Fibroblast of peridontal ligament (primary cell): ENCODE measurements around the gene CD4.
A peak's percentile ranks its signal among the peaks of the same experiment; 100 is the strongest.
"Not testable (repeated sequence)": the region's sequence is repeated elsewhere in the genome, so short reads cannot be mapped to it uniquely, and the experiment has no call there.

ENCODE experiments used
- DNase-seq: peaks from one replicate; pipeline ENCODE4 v3.0.0-alpha.2; 2010; ENCODE audit errors: extremely low read depth

Gene CD4

DNA sequence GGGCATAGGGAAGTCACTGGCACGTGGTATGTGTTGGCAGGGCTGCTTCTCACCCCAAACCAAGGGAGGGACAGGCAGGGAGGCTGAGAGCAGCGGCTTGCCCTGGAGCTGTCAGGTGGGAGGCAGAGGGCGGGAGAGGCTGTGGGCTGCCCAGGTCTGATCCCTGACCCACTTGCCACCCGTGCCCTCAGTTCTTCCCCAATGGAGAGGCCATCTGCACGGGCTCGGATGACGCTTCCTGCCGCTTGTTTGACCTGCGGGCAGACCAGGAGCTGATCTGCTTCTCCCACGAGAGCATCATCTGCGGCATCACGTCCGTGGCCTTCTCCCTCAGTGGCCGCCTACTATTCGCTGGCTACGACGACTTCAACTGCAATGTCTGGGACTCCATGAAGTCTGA lies 56.1 kb downstream of the CD4 start:
- no peak for DNase-seq

DNA sequence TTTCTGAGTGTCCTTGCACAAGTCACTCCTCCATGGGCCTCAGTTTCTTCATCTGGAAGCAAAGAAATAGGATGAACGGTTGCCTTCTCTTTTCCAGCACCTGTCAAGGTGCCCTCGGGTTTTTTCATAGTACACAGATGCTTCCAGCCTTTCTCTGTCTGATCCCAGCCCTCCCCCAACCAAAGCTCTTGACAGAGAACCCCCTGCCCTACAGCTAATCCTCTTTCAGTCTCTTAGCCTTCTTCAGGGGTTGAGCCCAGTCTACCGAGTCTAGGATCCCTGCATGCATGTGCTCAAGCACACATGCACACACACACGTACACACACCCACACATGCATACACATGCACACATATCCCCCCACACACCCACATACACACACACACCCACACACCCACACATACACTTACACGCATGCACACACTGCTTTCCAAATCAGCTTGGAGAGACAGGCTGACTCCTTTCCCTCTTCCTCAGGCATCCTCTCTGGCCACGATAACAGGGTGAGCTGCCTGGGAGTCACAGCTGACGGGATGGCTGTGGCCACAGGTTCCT lies 57.1 kb downstream of the CD4 start:
- no peak for DNase-seq

DNA sequence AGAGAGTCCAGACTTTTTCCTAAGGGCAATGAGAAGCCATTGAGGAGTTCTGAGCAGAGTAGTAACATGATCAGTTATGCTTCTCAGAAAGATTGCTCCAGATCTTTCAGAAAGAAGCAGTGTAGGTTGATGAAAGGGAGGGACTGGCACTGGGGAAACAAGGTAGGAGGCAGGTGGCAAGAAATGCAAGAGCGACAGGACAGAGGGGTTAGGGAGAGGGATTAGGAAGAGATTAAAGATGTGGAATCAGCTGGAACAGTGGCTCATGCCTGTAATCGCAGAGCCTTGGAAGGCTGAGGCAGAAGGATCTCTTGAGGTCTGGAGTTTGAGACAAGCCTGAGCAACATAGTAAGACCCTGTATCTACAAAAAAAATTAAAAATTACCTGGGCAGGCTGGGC lies 58.3 kb downstream of the CD4 start:
- DNase-seq, result no peak

DNA sequence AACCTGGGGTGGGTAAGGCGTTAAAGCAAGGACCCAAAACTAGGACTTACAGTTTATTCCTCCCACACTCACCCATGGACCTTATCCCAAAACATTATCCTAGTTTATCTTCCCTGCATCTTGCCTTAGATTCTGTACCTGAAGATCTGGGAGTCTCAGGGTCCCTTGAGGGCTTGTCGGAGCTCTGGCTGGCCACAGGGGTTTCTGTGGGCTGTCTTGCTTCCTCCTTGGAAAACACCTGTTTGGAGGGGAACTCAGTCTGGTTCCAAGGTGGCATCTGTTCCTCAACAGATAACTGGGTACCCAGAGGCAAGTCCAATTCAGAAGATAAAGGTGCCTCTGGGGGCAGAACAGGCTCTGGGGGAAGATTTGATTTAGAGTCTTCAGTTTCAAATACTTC lies 60.1 kb downstream of the CD4 start:
- DNase-seq, result no peak

DNA sequence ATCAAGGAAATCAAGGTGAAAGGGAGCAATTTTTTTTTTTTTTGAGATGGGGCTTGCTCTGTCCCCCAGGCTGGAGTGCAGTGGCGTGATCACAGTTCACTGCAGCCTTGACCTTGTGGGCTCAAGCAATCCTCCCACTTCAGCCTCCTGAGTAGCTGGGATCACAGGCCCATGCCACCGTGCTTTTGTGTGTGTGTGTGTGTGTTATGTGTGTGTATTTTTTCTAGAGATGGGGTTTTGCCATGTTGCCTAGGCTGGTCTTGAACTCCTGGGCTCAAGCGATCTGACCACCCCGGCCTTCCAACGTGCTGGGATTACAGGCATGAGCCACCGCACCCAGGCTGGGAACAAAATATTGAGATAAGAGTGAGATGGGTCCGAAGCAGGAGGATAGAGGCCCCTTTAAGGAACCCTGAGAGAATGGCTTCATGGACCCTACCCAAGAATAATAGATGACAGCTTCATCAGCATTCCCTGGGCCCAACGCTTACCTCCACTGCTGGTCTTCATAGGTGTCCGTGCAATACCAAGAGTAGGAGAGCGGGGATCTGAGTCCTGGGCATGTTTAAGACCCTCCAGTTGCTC lies 60.7 kb downstream of the CD4 start:
- DNase-seq, result no peak

DNA sequence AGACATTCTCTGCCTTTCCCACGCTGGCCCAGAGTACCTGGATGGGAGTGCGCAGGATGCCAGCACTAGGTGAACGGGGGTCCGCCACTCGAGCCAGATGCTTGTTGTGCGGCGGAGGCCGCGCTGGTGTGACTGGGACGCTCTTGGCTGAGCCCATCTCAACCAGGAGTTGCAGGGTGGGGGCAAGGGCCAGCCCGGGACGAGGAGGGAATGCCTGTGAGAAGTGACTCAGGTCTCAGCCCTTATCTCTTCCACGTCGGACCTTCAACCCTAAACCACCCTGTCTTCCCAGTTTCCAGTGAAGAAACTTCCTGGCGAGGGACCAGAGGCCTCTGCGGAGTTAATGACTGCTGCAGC lies 61.4 kb downstream of the CD4 start:
- no peak for DNase-seq

DNA sequence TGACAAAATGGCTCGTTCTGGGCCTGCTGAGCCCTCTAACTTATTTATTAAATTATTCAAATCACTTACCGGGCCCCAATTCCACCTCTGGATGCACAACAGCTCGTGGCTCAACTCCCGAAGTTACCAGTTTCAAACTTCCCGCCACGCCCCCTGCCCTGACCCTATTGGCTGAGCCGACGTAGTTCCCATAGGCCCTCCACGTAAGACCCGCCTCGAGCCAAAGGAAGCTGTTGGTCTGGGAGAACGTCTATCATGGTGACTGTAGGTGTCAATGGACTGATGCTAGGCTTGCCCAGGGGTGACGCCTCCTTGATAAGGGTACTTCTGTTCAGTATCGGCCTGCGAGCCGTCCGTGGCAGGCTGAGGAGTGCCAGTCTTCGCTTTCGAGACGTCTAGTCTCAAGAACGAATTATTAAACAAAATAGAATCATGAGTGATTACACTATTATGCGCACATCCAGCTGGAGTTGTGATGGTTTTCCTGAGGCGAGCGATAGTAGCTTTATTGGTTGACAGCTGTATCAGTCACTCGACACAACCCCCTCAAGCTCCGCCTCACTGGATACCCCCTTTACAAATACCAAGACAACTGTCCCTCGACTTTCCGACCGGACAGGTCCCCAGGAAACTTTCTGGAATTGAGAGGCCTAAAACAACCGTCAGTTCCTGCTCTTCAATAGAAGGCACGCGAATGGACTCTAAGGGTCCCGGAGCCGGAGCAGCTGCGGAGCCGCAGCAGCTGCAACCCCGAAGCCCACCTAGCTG lies 62.0 kb downstream of the CD4 start, which contains the start of gene CDCA3:
Gene CDCA3 (minus strand): TSS at position 134 of the 768 bp plus-strand sequence. CDS start 334 bp downstream, outside the sequence.
- DNase-seq, result peak; percentile 97

DNA sequence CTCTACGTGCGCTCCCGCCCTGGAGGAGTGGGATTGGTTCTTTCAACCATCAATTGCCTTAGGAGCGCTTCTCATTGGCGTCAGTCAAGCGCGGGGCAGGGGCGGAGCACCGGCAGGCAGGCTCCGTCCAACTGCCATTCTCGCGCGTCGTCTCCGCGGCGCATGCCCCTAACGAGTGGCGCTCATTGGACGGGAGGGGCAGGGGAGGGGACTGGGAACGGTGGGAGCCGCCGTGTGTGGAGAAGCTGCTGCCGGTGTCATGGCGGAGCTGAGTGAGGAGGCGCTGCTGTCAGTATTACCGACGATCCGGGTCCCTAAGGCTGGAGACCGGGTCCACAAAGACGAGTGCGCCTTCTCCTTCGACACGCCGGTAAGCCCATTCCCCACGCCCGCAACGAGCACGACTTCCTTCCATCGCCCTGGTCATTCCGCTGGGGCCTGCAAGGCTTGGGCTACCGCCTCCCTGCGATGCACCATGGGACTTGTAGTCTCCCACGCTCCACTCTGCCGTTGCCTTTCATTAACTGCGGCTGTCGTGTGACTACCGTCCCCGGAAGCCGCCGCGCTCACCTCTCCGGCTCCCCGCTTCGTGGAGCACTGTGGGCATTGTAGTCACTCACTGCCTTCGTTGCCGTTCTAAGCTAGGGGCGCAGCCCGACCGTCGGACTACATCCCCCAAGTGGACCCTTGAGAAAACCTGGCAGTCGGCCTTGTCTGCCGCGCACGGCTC lies 62.8 kb downstream of the CD4 start, which contains the start of gene USP5:
Gene USP5 (plus strand): TSS at position 230 of the 730 bp plus-strand sequence. CDS start 30 bp downstream, at position 260.
- peak; percentile 99 for DNase-seq

DNA sequence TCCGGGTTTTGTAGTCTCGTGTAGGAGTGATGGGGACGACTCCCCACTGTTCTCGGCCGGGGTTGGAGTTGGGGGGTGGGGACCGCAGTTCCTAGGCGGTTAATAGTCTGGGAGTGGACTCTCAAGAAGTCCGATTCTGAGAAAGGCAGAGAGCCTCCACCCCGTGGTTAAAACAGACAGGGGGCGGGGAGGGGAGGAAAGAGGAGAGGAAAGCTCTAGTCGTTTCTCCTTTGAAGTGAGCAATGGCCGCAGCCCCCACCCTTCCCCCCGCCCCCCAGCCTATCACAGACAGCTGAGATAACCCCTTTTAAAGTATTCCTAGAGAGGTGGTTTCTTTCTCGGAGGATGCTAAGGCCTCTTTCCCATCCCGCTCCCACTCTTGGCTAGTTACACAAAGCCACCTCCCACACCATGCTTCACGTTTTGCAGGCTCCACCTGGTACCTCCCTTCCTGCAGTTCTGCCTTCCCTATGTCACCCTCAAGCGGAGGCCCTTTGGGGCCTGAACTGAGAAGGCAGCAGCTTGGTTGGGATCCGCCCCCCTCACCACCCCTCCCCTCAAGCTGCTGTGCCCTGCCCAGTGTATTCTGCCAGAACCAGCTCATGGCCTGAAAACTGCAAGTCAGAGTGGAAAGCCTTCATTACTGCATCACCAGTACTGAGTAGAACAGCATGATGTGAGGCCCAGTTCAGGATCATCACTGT lies 63.5 kb downstream of the CD4 start:
- DNase-seq, result peak; percentile 88

DNA sequence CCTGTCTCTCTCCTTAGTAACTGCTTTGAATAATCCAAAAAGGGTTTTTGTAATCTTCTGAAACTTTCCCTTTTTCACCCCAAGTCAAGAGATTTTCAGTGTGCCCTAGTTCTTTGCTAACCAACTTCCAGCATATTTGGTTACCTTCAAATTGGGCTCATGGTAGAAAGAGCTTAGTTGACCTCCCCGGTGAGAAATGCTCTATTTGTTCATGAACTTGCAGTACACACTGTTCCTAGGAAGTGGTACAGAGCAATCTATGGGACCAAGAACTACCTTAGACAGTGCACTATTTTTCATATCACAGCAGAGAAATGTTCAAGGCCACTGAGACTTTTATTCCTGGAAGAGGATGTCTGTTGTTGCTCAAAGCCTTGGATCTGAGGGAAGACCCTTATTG lies 64.3 kb downstream of the CD4 start:
- peak; percentile 7 for DNase-seq

DNA sequence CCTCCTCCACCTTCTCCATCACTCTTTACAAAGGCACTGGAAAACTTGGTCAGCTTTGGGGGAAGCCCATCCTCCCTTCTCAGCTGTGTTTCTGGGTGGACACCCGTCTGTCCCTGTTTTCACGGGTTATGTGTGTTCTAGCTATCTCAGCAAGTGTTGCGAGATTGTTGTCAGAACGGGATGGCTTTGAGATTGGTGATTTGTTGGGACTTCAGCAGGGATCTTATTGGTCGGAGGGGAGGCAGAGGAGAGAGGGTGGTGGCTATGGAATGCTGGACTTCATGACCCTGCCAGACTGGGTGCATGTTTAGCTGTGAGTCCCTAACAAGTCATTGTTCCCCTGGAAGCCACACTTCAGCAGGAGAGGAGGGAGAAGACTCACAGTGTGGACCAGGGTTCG lies 64.7 kb downstream of the CD4 start:
- peak; percentile 3 for DNase-seq

DNA sequence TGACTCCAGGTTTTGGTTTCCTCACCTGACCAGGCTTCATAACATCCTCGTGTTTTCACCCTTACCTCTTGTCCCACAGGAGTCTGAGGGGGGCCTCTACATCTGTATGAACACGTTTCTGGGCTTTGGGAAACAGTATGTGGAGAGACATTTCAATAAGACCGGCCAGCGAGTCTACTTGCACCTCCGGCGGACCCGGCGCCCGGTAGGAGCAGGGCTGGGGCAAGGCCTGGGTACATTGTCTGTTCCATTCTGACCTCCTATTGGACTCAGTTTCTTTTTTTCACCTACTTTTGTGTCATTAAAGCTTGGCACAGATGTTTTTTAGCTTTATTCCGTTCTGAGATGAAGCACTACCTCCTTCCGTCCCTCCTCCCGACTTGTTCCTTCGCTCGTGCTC lies 66.0 kb downstream of the CD4 start:
- DNase-seq, result no peak

DNA sequence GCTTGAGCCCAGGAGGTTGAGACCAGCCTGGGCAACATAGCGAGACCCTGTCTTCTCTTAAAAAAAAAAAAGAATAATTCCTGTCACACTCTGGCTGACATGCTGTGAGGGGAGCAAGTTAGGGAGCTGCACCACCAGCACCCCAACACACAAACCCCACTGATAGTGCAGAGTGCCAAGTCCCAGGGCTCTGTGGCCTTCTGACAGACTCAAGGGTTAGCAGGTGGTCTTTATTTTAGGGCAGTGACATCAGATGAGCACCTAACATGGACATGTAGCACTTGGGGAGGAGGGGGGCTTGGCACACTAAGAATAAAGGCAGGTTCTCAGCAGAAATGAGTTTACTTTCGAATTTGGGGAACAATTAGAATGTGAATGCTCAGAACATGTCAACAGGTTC lies 69.5 kb downstream of the CD4 start:
- DNase-seq, result no peak

DNA sequence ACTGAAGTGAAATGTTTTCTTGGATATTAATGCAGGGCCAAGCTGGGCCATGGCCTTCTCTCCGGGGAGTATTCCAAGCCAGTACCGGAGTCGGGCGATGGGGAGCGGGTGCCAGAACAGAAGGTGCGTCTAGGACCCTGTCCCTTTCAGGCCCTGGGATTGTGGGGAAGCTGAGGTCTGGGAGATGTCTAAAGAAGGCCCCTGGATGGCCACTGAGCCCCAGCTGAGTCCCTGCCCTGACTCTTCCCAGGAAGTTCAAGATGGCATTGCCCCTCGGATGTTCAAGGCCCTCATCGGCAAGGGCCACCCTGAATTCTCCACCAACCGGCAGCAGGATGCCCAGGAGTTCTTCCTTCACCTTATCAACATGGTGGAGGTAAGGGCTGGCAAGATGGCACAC lies 70.8 kb downstream of the CD4 start:
- DNase-seq, result no peak

DNA sequence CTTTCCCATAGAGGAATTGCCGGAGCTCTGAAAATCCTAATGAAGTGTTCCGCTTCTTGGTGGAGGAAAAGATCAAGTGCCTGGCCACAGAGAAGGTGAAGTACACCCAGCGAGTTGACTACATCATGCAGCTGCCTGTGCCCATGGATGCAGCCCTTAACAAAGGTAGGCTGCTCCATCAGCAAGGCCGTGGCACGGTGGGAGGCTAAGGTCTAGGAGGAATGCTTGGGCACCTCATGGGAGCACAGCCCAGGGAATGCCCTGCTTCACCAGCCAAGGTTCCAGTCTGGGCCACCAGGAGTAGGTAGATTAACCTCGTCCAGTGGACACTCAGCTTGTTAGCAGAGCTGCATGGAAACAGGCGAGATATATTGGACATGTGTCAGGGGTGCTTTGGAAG lies 71.6 kb downstream of the CD4 start:
- no peak for DNase-seq

DNA sequence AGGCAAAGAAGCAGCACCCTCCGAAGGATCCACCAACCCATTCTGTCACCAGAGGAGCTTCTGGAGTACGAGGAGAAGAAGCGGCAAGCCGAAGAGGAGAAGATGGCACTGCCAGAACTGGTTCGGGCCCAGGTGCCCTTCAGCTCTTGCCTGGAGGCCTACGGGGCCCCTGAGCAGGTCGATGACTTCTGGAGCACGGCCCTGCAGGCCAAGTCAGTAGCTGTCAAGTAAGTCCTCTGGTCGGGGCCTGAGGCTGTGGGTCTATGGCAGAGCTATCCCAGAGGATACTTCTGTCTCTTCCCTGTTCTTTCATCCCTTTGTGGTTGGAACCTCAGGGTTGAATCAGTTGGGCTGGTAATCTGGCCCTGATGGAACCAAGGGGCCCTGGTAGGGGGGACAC lies 72.1 kb downstream of the CD4 start:
- no peak for DNase-seq

DNA sequence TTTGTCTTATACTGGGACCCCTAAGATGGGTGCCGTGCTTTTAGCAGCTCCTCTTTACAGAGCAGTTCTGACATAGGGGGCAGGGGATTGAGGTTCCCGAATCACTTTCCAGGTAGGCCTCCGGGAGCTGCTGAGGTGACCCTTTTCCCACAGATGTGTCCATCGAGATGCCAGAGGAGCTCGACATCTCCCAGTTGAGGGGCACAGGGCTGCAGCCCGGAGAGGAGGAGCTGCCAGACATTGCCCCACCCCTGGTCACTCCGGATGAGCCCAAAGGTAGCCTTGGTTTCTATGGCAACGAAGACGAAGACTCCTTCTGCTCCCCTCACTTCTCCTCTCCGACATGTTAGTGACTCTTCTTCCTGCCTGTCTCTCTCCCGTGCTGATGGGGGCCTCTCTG lies 73.7 kb downstream of the CD4 start:
- no peak for DNase-seq

DNA sequence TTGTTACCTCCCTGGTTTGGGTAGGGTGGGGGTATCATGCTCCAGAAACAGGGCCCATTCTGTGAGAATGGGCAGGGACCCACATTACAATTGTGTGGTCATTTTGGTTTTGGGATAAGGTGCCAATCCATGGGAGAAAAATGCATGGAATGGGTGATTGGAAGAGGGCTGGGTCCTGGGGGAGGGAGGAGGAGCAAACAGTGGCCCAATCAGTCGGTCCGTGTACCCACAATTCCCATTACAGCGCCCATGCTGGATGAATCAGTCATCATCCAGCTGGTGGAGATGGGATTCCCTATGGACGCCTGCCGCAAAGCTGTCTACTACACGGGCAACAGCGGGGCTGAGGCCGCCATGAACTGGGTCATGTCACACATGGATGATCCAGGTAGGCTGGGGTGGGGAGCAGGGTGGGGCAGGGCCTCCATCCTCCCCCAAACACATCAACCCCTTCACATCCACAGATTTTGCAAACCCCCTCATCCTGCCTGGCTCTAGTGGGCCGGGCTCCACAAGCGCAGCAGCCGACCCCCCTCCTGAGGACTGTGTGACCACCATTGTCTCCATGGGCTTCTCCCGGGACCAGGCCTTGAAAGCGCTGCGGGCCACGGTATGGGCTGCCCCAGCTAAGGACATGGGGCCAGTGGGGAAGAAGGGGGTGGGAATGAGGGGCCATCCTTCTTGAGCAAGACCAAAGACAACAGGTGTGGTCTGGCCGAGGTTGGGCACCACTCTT lies 74.4 kb downstream of the CD4 start:
- peak; percentile 21 for DNase-seq

DNA sequence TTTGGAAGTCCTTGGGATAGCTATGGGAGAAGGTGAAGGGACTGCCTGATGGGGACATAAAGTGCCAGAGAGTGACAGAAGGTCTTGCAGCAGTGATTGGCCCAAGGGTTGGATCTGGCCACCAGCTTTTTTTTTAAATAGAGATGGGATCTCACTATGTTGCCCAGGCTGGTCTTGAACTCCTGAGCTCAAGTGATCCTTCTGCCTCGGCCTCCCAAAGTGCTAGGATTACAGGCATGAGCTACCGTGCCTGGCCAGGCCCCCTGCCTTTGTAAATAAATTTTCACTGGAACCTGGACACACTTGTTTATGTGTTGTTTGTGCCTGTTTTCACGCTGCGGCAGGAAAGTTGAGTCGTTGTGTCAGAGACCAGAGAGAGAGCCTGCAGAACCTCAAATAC lies 76.0 kb downstream of the CD4 start:
- not testable (repeated sequence) for DNase-seq

DNA sequence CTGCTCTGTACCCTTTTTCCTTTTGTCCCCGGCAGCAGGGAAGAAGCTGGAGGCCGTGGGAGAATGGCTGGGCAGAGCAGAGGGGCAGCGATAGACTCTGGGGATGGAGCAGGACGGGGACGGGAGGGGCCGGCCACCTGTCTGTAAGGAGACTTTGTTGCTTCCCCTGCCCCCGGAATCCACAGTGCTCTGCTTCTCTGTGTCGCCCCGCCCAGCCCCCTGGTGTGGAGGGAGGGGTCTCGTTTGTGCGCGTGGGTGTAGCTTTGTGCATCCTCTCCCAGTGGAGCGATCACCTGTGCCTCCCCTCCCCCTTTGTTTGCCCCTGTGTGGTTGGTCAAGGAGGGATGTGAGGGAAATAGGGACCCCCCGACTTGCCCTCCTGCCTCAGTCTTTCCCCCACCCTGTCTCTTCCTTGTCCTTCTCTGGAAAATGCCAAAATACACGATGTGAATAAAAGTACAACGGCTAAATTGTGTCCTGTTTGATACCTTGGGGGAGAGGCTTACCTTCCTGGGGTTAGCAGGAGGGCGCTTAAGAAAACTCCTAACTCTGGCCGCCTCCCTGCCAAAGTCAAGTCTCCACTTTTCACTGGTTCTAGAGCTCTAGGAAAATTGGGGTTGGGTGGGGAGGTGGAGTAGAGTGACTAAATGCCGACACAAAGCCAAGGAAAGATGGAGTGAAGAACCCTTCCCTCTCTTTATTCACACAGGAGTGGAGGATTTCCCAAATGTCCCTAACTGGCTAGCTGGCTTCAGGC lies 77.0 kb downstream of the CD4 start:
- no peak for DNase-seq
